ENCODE measurements around the gene NKX6-1.

The NKX6-1 gene

DNA sequence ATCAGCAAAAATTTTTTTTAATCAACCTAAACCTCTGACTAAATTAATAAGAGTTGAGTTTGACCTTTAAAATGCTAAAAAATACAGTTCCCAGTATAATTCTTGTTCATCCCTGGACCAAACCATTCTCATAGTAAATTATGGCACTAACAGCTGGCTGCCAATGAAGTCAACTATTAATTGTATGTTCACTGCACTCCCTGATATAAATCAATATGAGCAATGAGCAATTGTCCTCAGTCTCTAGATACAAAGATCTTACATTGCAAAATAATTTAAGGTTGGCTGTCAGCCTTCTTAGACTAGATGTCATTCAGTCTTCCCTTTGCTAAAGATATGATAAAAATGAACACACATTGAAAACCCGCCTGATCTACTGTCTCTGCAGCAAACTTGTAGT is 39.3 kb downstream of the NKX6-1 start:
- H3K36me3 ChIP-seq = no peaks in the 10 kb centered on the region
- TF ChIP-seq, protein P1, sequence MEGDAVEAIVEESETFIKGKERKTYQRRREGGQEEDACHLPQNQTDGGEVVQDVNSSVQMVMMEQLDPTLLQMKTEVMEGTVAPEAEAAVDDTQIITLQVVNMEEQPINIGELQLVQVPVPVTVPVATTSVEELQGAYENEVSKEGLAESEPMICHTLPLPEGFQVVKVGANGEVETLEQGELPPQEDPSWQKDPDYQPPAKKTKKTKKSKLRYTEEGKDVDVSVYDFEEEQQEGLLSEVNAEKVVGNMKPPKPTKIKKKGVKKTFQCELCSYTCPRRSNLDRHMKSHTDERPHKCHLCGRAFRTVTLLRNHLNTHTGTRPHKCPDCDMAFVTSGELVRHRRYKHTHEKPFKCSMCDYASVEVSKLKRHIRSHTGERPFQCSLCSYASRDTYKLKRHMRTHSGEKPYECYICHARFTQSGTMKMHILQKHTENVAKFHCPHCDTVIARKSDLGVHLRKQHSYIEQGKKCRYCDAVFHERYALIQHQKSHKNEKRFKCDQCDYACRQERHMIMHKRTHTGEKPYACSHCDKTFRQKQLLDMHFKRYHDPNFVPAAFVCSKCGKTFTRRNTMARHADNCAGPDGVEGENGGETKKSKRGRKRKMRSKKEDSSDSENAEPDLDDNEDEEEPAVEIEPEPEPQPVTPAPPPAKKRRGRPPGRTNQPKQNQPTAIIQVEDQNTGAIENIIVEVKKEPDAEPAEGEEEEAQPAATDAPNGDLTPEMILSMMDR (IDR thresholded peaks at IDR 0.05) = no peak
- no peaks in the 10 kb centered on the region for H3K4me1 ChIP-seq (ENCODE audit: control insufficient read depth in 1 of 2, insufficient read depth in 1 of 2, low read depth in 1 of 2, low read length in 1 of 2)
- no peak overlapping the region for H3K4me3 ChIP-seq (ENCODE audit: low read depth in 1 of 2, low read length in 1 of 2)
- no peaks in the 10 kb centered on the region for H3K27me3 ChIP-seq
- H3K27ac ChIP-seq = no peak overlapping the region
- no peaks in the 10 kb centered on the region for H3K9me3 ChIP-seq

DNA sequence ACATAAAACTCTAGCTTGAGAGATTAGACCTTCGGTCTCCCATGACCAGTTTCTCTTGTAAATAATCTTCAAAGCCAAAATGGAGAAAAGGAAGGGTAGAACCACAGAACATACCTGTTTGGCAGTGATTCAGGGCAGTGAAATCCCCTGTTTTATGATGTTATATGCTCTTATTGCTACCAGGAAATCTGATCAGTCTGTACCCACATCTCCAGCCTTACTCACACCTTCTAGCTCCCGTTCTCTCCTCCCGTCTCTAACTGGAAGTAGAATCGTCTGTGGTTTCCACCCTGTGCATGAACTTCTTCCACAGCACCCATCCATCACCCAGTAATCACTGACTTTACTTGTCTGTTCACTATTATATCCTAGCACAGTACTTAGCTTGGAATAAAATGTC is 42.9 kb downstream of the NKX6-1 start:
- H3K27me3 ChIP-seq = no peaks in the 10 kb centered on the region
- H3K36me3 ChIP-seq = no peaks in the 10 kb centered on the region
- no peak overlapping the region for H3K4me3 ChIP-seq (ENCODE audit: low read depth in 1 of 2, low read length in 1 of 2)
- TF ChIP-seq, protein P1 (IDR thresholded peaks at IDR 0.05) = no peak
- no peaks in the 10 kb centered on the region for H3K4me1 ChIP-seq (ENCODE audit: control insufficient read depth in 1 of 2, insufficient read depth in 1 of 2, low read depth in 1 of 2, low read length in 1 of 2)
- H3K9me3 ChIP-seq = no peaks in the 10 kb centered on the region
- H3K27ac ChIP-seq = no peak overlapping the region

DNA sequence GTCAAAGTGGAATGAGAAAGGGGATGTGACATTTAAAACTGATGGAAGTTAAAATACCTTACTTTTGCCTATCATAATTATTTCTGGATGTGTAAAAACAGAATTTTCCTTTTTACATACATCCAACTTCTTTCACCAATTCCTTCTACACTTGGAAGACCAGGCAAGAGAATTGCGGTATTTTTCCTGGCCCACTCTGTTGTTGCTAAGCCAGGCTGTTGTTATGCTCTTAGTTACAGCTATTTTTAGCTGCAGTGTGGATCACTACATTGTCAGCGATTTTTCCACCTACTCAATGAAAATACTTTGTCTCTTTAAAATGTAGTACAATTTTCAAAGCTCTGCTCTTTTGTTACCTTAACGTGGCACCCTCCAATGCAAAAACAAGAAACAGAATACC is 43.4 kb downstream of the NKX6-1 start:
- H3K4me3 ChIP-seq (ENCODE audit: low read depth in 1 of 2, low read length in 1 of 2) = no peak overlapping the region
- H3K4me1 ChIP-seq (ENCODE audit: control insufficient read depth in 1 of 2, insufficient read depth in 1 of 2, low read depth in 1 of 2, low read length in 1 of 2) = no peaks in the 10 kb centered on the region
- H3K36me3 ChIP-seq = no peaks in the 10 kb centered on the region
- H3K9me3 ChIP-seq = no peaks in the 10 kb centered on the region
- TF ChIP-seq, protein P1 (IDR thresholded peaks at IDR 0.05) = no peak
- no peak overlapping the region for H3K27ac ChIP-seq
- H3K27me3 ChIP-seq = no peaks in the 10 kb centered on the region

DNA sequence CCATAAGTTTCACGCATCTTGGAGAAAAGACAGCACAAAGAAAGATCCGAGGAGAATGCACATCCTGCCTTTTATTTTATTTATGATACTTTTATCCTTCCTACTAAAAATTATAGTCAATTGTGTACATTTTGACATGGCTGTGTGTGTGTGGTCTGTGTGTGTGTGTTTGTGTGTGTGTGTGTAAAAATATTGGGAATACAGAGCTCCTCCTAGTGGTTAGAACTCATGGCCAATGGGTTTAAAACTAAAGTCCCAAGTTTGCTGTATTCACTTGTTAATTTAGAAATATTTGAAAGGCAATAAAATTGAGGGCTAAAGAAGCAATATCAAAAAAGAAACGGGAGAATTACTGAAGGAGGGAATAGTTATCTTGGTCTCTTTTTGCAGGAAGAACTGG is 47.5 kb downstream of the NKX6-1 start:
- H3K27me3 ChIP-seq = no peaks in the 10 kb centered on the region
- TF ChIP-seq, protein P1 (IDR thresholded peaks at IDR 0.05) = no peak
- no peak overlapping the region for H3K4me3 ChIP-seq (ENCODE audit: low read depth in 1 of 2, low read length in 1 of 2)
- H3K4me1 ChIP-seq (ENCODE audit: control insufficient read depth in 1 of 2, insufficient read depth in 1 of 2, low read depth in 1 of 2, low read length in 1 of 2) = no peaks in the 10 kb centered on the region
- H3K36me3 ChIP-seq = no peaks in the 10 kb centered on the region
- no peak overlapping the region for H3K27ac ChIP-seq
- H3K9me3 ChIP-seq = no peaks in the 10 kb centered on the region

DNA sequence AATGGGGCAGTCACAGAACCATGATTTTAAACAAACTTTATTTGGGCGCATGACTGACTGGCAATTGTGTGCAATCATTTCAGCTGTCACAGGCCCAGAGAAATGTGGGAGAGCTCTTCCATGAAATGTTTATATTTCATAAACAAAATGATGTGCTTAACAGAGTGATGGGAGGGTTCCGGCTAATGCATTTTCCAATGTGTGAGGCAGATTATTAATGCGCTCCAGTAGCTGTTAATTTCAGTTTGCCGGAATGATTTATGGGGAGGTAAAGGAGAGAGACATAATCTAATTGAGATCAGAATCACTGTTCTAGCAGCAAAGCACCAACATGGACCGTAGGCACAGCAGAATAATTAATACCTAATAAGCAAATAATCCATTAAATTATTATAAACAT is 55.6 kb downstream of the NKX6-1 start:
- Histone ChIP-seq H3K36me3 (no peaks in the 10 kb centered on the region), H3K27ac (no peak overlapping the region), H3K4me1 (ENCODE audit: control insufficient read depth in 1 of 2, insufficient read depth in 1 of 2, low read depth in 1 of 2, low read length in 1 of 2) (no peaks in the 10 kb centered on the region), H3K9me3 (no peaks in the 10 kb centered on the region), H3K4me3 (ENCODE audit: low read depth in 1 of 2, low read length in 1 of 2) (no peak overlapping the region), H3K27me3 (peaks cover 5% of the 10 kb centered on the region)
- TF ChIP-seq, protein P1 (IDR thresholded peaks at IDR 0.05) = no peak

DNA sequence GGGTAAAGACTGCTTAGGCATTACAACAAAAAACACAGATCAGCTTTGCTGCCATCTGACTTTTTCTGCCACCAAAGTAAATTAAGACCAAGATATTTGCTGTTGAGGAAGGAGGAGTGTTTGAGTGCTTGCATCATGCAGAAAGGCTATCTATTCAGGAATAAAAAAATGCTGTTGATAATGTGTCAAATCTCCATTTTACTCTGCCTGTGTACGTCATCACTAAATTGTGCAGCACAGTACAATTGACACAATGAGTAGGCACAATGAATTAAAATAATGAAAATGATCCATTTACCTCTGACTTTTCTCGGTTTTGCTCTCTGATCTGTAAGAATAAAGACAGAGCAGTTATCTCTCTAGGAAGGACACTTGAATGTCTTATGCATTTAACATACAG is 56.3 kb downstream of the NKX6-1 start:
- Histone ChIP-seq H3K4me1 (ENCODE audit: control insufficient read depth in 1 of 2, insufficient read depth in 1 of 2, low read depth in 1 of 2, low read length in 1 of 2) (no peaks in the 10 kb centered on the region), H3K9me3 (no peaks in the 10 kb centered on the region), H3K27me3 (peaks cover 5% of the 10 kb centered on the region), H3K4me3 (ENCODE audit: low read depth in 1 of 2, low read length in 1 of 2) (no peak overlapping the region), H3K27ac (no peak overlapping the region), H3K36me3 (no peaks in the 10 kb centered on the region)
- TF ChIP-seq, protein P1 (IDR thresholded peaks at IDR 0.05) = no peak
